Measurements from ENCODE around the gene TLL2. TPM values are rescaled to one million over a fixed set of nuclear protein-coding genes. Genes with fewer than 3 reads are reported as not detected.

Gene TLL2
- total RNA-seq, 6 donors from 2014 or later: 0.06 to 0.20 TPM; not detected in 4

GRCh38 chr10:96346295-96346694 is 167.4 kb downstream of the TLL2 start:
- Histone ChIP-seq H3K9me3 (no peaks in the 10 kb centered on the region), H3K4me3 (no peak overlapping the region), H3K4me1 (no peaks in the 10 kb centered on the region), H3K27me3 (no peaks in the 10 kb centered on the region), H3K36me3 (no peaks in the 10 kb centered on the region), H3K27ac (no peak overlapping the region)
- no peak for DNase-seq
- ATAC-seq (ENCODE audit: low FRiP score in 2 of 2): no peak
- TF ChIP-seq POLR2AphosphoS5 (IDR thresholded peaks at IDR 0.05) (no peak), EP300 (IDR thresholded peaks at IDR 0.05) (no peak), POLR2A (IDR thresholded peaks at IDR 0.05) (no peak), CTCF (IDR thresholded peaks at IDR 0.05) (no peak)
- WGBS, 2 donors: 81 to 92% methylated on average over 1 of the region's 1 CpG

- H3K27ac ChIP-seq: no peak overlapping the region
- H3K4me3 ChIP-seq: no peak overlapping the region
- H3K4me1 ChIP-seq: no peaks in the 10 kb centered on the region
- 36 to 38% methylated on average over 2 of the region's 2 CpGs for WGBS, 2 donors
- H3K36me3 ChIP-seq: no peaks in the 10 kb centered on the region
- no peaks in the 10 kb centered on the region for H3K27me3 ChIP-seq
- no peak for ATAC-seq (ENCODE audit: low FRiP score in 2 of 2)
- TF ChIP-seq CTCF (IDR thresholded peaks at IDR 0.05) (no peak), POLR2A (IDR thresholded peaks at IDR 0.05) (no peak), EP300 (IDR thresholded peaks at IDR 0.05) (no peak), POLR2AphosphoS5 (IDR thresholded peaks at IDR 0.05) (no peak)
- DNase-seq: no peak
- no peaks in the 10 kb centered on the region for H3K9me3 ChIP-seq
Measured at GRCh38 chr10:96345222-96345621, 168.5 kb downstream of the TLL2 start.

GRCh38 chr10:96344178-96344577 is 169.5 kb downstream of the TLL2 start:
- Histone ChIP-seq H3K36me3 (no peaks in the 10 kb centered on the region), H3K27me3 (no peaks in the 10 kb centered on the region), H3K9me3 (no peaks in the 10 kb centered on the region), H3K4me3 (no peak overlapping the region), H3K27ac (no peak overlapping the region), H3K4me1 (no peaks in the 10 kb centered on the region)
- ATAC-seq (ENCODE audit: low FRiP score in 2 of 2) (no peak), DNase-seq (no peak)
- no peak for TF ChIP-seq POLR2AphosphoS5 (IDR thresholded peaks at IDR 0.05)
- TF ChIP-seq EP300 (IDR thresholded peaks at IDR 0.05): no peak
- TF ChIP-seq CTCF (IDR thresholded peaks at IDR 0.05): no peak
- TF ChIP-seq POLR2A (IDR thresholded peaks at IDR 0.05): no peak
- 95 to 96% methylated on average over 4 of the region's 4 CpGs for WGBS, 2 donors

- WGBS, 2 donors: 63 to 74% methylated on average over 4 of the region's 4 CpGs
- H3K4me1 ChIP-seq: no peaks in the 10 kb centered on the region
- H3K9me3 ChIP-seq: no peaks in the 10 kb centered on the region
- no peaks in the 10 kb centered on the region for H3K36me3 ChIP-seq
- ATAC-seq (ENCODE audit: low FRiP score in 2 of 2): no peak
- no peak for DNase-seq
- H3K4me3 ChIP-seq: no peak overlapping the region
- TF ChIP-seq POLR2AphosphoS5 (IDR thresholded peaks at IDR 0.05) (no peak), CTCF (IDR thresholded peaks at IDR 0.05) (no peak), EP300 (IDR thresholded peaks at IDR 0.05) (no peak), POLR2A (IDR thresholded peaks at IDR 0.05) (no peak)
- H3K27ac ChIP-seq: no peak overlapping the region
- H3K27me3 ChIP-seq: no peaks in the 10 kb centered on the region
Measured at GRCh38 chr10:96342402-96342801, 171.3 kb downstream of the TLL2 start.

All from upper lobe of left lung (tissue), 6 donors.